Epidermal melanocyte (primary cell): ENCODE results near the gene AP1G2.

ENCODE experiments used
- DNase-seq: peaks from one replicate; pipeline ENCODE4 v3.0.0; 2011; ENCODE audit warnings: low spot score; ENCODE audit not compliant: insufficient read length

AP1G2 gene

DNA sequence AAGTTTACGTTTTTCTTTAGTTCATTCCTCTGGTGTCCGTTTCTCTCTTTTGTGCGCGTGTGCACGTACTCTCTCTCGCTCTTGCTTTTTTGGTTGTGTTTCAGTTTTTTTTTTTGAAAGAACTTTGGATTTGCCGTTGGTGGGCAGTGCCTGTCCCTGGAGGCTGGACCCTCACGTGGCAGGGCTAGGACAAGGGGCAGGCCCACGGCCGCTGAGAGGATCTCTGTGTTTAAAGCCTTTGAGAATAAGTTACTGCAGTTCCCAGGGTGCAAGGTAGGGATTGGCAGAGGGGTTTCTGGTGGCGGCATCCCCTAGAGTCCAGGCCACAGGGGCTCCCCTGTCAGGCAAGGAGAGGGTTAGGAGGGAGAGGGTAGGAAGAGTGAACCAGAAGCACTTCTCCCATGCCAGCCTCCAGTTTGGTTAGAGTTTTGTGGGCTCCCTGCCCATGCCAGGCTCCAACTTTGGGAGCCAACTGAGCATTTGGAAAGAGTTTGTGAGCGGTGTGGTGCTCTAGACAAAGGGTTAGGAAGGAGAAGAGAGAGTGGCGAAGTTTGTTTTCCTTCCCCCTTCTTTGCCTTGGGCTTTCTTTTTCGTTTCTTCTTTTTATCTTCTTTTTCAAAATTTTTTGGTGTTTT lies 46.6 kb downstream of the AP1G2 start:
- no peak for DNase-seq

DNA sequence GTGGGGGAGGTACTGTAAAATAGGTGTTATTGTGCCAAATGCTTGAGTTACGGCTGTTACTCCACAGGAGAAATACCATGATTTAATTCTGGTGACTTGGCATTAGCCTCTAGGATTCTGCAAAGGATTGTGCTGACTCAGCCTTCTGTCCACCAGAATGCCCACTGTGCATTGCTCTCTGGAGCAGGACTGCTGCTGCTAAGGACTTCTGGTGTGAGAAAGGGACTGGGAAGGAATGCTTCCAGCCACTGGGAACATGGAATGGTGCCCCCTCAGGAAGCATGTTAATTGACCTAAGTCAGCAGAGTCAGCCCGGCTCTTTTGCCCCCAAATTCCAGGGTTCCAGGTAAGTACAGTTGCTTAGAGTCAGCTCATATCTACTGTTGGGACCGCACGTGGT lies 48.9 kb downstream of the AP1G2 start:
- DNase-seq: no peak

DNA sequence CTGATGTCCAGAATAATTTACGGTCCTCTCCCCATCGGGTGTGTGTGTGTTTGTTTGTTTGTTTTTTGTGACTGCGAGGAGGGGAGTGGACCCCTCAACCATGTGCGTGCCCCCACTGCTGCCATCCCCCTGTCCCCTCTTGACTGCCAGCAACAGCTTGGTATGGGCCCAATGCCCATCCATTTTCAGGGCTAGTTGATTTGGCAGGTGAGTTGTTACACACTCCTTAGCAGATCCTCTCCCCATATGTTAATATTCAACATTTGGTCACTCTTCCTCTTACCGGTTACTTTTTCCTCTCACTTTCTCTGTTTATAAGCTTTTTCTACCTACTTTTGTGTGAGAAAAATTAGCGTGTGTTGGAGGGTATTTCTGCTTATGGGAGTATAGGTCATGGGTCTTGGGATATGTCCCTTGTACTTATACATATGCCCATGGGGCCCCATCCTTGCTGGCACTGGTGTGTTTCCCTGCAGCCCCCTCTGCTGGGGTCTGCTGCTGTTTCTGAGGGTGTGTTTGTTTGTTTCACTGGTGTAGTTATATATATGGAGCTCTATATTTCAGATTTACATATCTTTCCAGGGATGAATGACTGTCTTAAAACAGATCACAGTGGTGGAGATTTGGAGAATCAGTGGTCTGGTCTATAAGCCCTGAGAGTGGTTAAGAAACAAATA lies 49.8 kb downstream of the AP1G2 start:
- no peak for DNase-seq

DNA sequence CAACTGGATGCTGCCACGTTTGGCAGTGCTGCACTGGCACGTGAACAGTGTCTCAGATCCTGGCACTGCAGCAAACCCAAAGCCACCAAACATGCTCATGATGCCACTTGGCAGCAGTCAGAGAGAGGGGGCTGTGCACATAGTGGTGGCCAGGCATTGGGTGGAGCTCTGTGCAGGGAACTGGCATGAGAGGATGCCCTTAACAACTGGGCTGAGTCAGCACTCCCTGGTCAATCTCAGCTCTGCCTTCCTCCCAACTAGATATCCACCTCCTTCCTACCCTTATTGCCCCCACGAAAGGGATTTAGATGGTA lies 53.0 kb downstream of the AP1G2 start:
- no peak for DNase-seq

DNA sequence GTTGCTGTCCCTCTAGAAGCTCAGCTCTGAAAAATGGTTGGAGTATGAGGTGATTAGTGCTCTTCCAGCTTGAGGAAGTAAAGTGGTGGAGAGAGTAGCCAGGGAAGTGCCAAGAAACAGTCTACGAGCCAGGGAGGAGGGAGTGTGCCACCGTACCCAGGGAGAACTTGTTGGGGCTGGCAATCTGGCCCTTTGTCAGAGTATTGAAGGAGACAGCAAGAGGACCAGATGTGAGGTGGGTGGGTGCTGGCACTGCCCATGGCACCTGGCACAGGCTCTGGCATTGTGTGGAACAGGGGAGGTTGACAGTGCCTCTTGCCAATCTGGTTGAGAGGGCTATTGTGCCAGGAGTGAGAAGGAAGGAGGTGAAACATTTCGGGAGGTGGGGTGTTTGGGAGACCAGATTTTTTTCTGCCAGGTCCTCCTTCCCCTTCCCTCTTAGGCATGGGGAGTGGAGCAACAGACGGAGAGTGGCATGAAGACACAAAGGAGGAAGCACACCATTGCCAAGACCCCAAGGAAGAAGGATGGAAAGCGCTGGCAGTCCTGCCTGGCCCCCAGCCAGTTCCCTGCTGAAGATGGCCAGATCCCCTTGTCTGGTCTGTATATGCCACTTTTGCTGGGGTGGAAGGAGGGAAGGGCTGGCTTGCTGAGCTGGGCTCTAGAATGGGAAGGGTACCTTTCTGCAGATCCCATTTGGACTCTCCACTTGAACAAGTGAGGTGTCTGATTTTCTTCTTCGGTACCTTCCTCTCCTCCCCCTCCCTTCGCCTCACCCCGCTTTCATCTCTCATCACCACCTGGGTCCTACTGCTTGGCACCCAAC lies 53.6 kb downstream of the AP1G2 start:
- DNase-seq: no peak

DNA sequence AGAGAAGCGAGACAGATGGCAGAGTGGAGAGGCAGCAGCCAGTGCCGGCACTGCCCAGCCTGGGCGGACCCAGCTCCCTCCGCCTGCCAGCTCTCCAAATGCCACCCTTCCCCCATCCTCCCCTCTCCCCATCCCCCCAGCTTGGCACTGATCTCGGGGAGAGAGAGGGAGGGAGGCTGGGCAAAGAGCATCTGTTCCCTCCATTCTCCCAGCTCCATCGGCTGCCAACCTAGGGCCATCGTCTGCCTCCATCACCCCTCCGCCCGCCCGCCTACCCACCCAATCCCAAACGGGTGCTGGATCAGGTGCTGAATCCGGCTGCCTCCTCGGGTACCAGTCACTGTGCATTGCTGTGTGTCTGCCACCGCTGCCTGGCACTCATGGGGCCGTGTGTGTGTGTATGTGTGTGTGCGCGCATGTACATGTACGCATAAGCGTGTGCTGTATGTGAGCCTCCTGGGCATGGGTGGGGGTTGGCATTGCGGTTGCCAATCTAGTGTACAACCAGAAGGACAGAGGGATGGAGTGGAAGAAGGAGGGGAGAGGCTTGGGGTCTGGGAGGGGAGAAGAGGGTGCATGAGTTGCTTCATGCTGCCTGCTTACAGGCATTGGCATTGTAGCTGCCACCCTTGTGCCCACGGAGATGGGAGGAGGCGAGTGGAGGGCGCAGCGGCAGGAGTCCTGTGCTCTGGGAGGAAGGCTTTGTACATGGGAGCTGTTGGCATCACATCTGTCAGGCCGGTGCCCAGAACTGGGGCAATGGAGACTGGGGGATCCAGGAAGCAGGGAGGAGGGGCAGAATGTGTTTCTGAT lies 54.4 kb downstream of the AP1G2 start:
- DNase-seq: no peak

DNA sequence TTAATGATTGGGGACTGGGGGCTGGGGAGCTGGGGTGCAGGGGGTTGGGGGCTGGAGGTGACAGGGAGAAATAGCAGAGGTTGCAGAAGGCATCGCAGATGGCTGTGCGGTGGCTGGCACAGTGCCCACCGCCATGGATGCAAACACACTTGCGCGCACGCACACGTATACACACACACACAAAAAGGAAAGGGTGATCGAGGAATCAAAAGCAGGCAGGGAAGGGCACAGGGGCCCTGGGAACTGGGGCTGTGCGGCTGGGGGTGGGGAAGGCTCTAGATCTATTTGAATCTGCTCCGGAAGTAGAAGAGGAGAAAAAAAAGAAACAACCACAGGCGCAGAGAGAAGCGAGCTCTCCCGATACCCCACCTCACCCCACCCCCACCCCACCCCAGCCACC lies 55.4 kb downstream of the AP1G2 start:
- no peak for DNase-seq
